Heart right ventricle (tissue), 16 donors: ENCODE results near the gene TMCC3. TPM values are rescaled to one million over a fixed set of nuclear protein-coding genes. Genes with fewer than 3 reads are reported as not detected.

ENCODE experiments used
- ATAC-seq, 8 donors: fragments of 200-7000 bp; cut with Tn5 transposase; one replicate each; pipeline ENCODE4 v1.9.1; 2020; ENCODE audit warnings: mild to moderate bottlenecking in 8 of 8, moderate library complexity in 8 of 8, moderate number of reproducible peaks in 1 of 8
- DNase-seq, 2 donors: peaks; one replicate each; pipeline ENCODE4 v3.0.0-alpha.2; 2020
- H3K27ac ChIP-seq, 10 donors: fragments of 200-600 bp; sonication (generic) in 2 of 10; one replicate each; pipeline versions ENCODE4 v1.5.0 to v1.8.0; 2020 to 2022; ENCODE audit warnings: mild to moderate bottlenecking in 3 of 10
- H3K27me3 ChIP-seq, 7 donors: fragments of 200-600 bp; one replicate each; pipeline ENCODE4 v1.8.0; 2021 to 2022; ENCODE audit warnings: mild to moderate bottlenecking in 2 of 7
- H3K36me3 ChIP-seq, 9 donors: fragments of 200-600 bp; sonication (generic) in 1 of 9; one replicate each; pipeline versions ENCODE4 v1.5.0 to v1.8.0; 2020 to 2022; ENCODE audit warnings: mild to moderate bottlenecking in 2 of 9
- H3K4me1 ChIP-seq, 9 donors: fragments of 200-600 bp; sonication (generic) in 1 of 9; one replicate each; pipeline versions ENCODE4 v1.5.0 to v1.8.0; 2020 to 2022; ENCODE audit warnings: mild to moderate bottlenecking in 4 of 9
- H3K4me3 ChIP-seq, 10 donors: fragments of 200-600 bp; sonication (generic) in 2 of 10; one replicate each; pipeline versions ENCODE4 v1.5.0 to v1.8.0; 2020 to 2022; ENCODE audit warnings: mild to moderate bottlenecking in 7 of 10, moderate library complexity in 2 of 10
- H3K9me3 ChIP-seq, 11 donors: fragments of 200-600 bp in 10 of 11; sonication (generic) in 2 of 11; one replicate each; pipeline versions ENCODE4 v1.5.0 to v1.8.0; 2013 to 2022; ENCODE audit warnings: mild to moderate bottlenecking in 2 of 11, control low read depth in 1 of 11, moderate library complexity in 1 of 11
- WGBS, 2 donors: extraction: QIAGEN DNeasy Blood & Tissue Kit; methylation state at CpG; one replicate each; pipeline ENCODE4 v1.1.7; 2013; ENCODE audit warnings: inconsistent platforms in 1 of 2; 5-methylcytosine and 5-hydroxymethylcytosine counted together
- intact Hi-C, 10 donors: fragments of 100-400 bp; cut with DNase I; formaldehyde crosslinking; loops; one replicate each; pipeline versions ENCODE4 v1.11.1 to v1.14.2; 2022
- polyA plus RNA-seq, 2 donors: library from polyadenylated mRNA; stranded (reverse); fragments of 200-250 nt; gene quantifications; one replicate each; pipeline ENCODE4 v1.2.3, GENCODE V29; 2013
- total RNA-seq, 10 donors: library from RNA; stranded (reverse); fragmentation: NEBNext Ultra II Directional in 3 of 10; extraction: Animal tissue kit (Norgen Biotek cat#: 25700) in 3 of 10; gene quantifications; one replicate each; pipeline versions ENCODE4 v1.2.1 to v1.2.4, GENCODE V29; 2021 to 2023
- TF ChIP-seq, protein P1 (sequence below), 9 donors: fragments of 200-600 bp; sonication (generic) in 2 of 9; IDR thresholded peaks; one replicate each; pipeline versions ENCODE4 v1.5.0 to v1.8.0; 2021 to 2022; ENCODE audit warnings: antibody characterized with exemption in 9 of 9, mild to moderate bottlenecking in 5 of 9, moderate library complexity in 1 of 9
- donor health status: Arrhythmogenic right ventricular cardiomyopathy.
- donor health status: ischemic (EF 13 %, LVEDD 7.1; RV severe dilation, severe dysfunction).
- donor health status: healthy with polysubstance abuse.
- donor health status: DM: no; HTN: yes; CAD: no.
- donor health status: DM: no; HTN: no; CAD: no.
- donor health status: ischemic (EF 25% LVEDD 6.9; RV normal size, moderate dysfunction).
- donor health status: ischemic (EF 25% LVEDD 5.7; RV mildly dilated, moderate dysfunction).
- donor health status: healthy.
- donor health status: DM: yes; HTN: yes; CAD: no.
- donor health status: Ischemic cardiomyopathy.
- donor health status: ischemic (EF 35%, LVEDD 5.7; RV mildly dilated, moderate dysfunction).
- donor health status: nonischemic (EF 11% LVEDD 7.7; RV severe dilation, severe dysfunction).
- donor health status: DM: yes; HTN: yes; CAD: no.
- donor health status: PGD.
- donor health status: ischemic (EF 29% LVEDD 5.4; RV normal size, mild dysfunction).
- donor health status: nonischemic (EF 23%, LVEDD 6.1; RV moderate dilation, normal function).

Gene TMCC3
- total and polyA plus RNA-seq, 12 donors, result 0.88 to 7.3 (median 3.0) TPM

DNA sequence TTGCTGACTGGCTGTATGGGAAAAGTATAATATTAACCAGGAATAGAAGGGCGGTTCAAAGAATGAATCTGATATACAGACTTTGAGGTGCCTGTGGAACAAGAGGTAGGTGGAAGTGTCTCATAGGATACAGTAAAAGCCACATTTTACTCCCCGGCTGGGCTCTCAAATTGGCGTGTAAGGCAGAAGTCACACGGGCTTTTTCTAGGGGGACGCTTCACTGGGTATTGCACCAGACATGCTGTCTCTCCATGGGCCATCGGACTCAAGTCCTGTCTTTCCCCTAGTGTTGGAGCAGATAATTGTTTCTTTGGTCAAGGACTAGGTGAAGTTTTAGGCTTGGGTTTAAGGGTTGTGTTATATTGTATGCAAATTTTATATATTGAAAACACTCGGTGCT is 9.1 kb downstream of the TMCC3 start:
- no peak for ATAC-seq
- Histone ChIP-seq H3K9me3 (no peaks in the 10 kb centered on the region), H3K36me3 (no peaks in the 10 kb centered on the region), H3K4me3 (no peak overlapping the region), H3K27ac (peak overlapping the region in 2 of 10 donors; percentile 15 to 63), H3K4me1 (peaks cover 0 to 33% (median 0%) of the 10 kb centered on the region in 9 donors), H3K27me3 (no peaks in the 10 kb centered on the region)
- intact Hi-C loops, result loop anchor here in 1 of 10 donors (10.0 kb wide), 1 partner anchor 46 kb away; no protein-coding TSS in a partner anchor
- no peak for DNase-seq
- 94 to 98% methylated on average over 7 of the region's 7 CpGs for WGBS, 2 donors
- TF ChIP-seq, protein P1, sequence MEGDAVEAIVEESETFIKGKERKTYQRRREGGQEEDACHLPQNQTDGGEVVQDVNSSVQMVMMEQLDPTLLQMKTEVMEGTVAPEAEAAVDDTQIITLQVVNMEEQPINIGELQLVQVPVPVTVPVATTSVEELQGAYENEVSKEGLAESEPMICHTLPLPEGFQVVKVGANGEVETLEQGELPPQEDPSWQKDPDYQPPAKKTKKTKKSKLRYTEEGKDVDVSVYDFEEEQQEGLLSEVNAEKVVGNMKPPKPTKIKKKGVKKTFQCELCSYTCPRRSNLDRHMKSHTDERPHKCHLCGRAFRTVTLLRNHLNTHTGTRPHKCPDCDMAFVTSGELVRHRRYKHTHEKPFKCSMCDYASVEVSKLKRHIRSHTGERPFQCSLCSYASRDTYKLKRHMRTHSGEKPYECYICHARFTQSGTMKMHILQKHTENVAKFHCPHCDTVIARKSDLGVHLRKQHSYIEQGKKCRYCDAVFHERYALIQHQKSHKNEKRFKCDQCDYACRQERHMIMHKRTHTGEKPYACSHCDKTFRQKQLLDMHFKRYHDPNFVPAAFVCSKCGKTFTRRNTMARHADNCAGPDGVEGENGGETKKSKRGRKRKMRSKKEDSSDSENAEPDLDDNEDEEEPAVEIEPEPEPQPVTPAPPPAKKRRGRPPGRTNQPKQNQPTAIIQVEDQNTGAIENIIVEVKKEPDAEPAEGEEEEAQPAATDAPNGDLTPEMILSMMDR (IDR thresholded peaks at IDR 0.05), result no peak

DNA sequence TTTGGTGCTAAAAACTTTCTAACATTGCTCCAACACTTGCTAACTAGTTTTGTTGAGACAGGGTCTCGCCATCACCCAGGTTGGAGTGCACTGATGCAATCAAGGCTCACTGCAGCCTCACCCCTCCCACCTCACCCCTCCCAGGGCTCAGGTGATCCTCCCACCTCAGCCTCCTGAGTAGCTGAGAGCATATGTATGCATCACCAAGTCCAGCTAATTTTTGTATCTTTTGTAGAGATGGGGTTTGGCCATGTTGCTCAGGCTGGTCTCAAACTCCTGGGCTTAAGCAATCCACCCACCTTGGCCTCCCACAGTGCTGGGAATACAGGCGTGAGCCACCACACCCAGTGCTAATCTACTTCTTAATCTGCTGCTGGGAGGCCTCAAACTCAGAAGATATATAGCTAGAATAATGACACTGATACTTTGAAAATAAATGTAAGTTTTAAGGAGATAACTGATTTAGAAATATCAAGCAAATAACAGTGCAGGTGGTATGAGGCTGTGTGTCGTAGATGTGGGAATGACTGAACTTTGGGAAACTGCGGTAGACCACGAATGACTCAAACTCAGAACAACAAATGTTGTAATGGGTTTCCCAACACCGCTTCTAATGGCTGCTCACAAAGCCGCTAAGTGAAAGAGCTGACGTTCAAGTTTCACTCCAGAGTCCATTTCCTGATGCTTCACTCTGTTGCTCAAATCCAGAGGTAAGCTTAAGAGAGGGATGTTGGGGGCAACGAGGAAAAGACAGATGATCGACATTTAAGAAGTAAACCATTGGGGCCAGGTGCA is 10.0 kb downstream of the TMCC3 start:
- Histone ChIP-seq H3K27ac (peak overlapping the region in 2 of 10 donors; percentile 29 to 63), H3K36me3 (no peaks in the 10 kb centered on the region), H3K9me3 (no peaks in the 10 kb centered on the region), H3K4me1 (peaks cover 0 to 32% (median 0%) of the 10 kb centered on the region in 9 donors), H3K4me3 (no peak overlapping the region), H3K27me3 (no peaks in the 10 kb centered on the region)
- 87 to 95% methylated on average over 10 of the region's 10 CpGs for WGBS, 2 donors
- DNase-seq, result no peak
- TF ChIP-seq, protein P1 (IDR thresholded peaks at IDR 0.05), result no peak
- peak in 7 of 8 donors; percentile 8 to 53 (median 41) for ATAC-seq
- intact Hi-C loops, result loop anchor here in 1 of 10 donors (10.0 kb wide), 1 partner anchor 46 kb away; no protein-coding TSS in a partner anchor

DNA sequence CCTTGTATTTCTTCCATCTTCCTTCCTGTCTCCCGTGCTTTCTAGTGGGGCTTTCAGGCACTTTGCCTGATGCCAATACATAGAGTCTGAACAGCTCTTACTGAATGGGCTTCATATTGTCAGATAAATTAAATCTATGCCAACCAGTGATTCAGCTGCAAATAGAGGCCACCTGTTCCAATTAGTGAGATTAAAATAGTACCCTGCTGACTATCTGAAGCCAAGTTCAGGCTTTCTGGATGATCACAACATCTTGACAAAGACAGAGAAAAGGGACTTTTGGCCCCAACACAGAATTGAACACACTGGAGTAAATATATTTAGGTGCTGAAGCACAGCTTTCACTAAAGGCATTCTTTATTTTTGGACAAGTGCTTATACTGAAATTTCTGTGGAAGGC is 11.8 kb downstream of the TMCC3 start:
- TF ChIP-seq, protein P1 (IDR thresholded peaks at IDR 0.05), result no peak
- no peaks in the 10 kb centered on the region for H3K36me3 ChIP-seq
- WGBS, 2 donors, result 57 to 81% methylated on average over 1 of the region's 1 CpG
- ATAC-seq (no peak), DNase-seq (no peak)
- H3K4me3 ChIP-seq, result no peak overlapping the region
- H3K9me3 ChIP-seq, result no peaks in the 10 kb centered on the region
- peaks cover 0 to 14% (median 0%) of the 10 kb centered on the region in 9 donors for H3K4me1 ChIP-seq
- H3K27ac ChIP-seq, result no peak overlapping the region
- no peaks in the 10 kb centered on the region for H3K27me3 ChIP-seq
- intact Hi-C loops, result no loop called here

DNA sequence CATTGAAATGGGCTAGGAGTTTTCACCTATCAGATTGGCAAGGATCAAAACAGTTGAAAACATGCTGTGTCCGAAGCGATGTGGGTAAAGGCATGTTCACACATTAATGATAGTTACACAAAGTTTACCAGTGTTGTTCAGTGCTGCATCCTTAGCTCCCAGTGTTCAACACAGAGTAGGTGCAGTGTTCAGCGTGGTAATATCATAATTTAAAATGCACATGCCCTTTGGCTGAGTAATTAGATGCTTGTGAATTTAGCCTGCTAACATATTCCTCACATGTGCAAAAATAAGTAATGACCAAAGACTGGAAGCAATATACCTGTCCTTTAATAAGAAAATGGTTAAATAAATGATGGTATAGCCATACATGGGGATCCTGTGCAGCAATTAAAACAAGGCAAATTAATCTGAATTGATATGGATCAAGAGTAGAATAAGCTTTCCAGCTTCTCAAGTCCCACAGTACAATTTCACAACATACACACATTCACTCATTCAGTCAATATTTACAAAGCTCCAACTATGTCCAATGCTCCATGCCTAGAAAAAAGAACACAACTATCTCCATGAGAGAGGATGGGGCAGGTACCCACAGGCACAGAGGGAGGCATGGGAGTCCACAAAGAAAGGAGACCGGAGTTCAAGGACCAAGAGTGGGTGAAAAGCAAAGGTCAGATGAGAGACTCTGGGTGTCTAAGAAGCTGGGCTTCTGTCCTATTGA is 12.8 kb downstream of the TMCC3 start:
- WGBS, 2 donors, result 96 to 97% methylated on average over 4 of the region's 4 CpGs
- ATAC-seq (no peak), DNase-seq (no peak)
- H3K27ac ChIP-seq, result no peak overlapping the region
- H3K4me3 ChIP-seq, result no peak overlapping the region
- H3K27me3 ChIP-seq, result no peaks in the 10 kb centered on the region
- peaks cover 0 to 8% (median 0%) of the 10 kb centered on the region in 9 donors for H3K4me1 ChIP-seq
- H3K36me3 ChIP-seq, result no peaks in the 10 kb centered on the region
- no peaks in the 10 kb centered on the region for H3K9me3 ChIP-seq
- intact Hi-C loops, result no loop called here
- TF ChIP-seq, protein P1 (IDR thresholded peaks at IDR 0.05), result no peak
